Measurements from ENCODE around the gene RNF126. TPM values are rescaled to one million over a fixed set of nuclear protein-coding genes. Genes with fewer than 3 reads are reported as not detected.

The RNF126 gene
- polyA plus RNA-seq, 1 donor from 2014 or later: 33.7 TPM

DNA sequence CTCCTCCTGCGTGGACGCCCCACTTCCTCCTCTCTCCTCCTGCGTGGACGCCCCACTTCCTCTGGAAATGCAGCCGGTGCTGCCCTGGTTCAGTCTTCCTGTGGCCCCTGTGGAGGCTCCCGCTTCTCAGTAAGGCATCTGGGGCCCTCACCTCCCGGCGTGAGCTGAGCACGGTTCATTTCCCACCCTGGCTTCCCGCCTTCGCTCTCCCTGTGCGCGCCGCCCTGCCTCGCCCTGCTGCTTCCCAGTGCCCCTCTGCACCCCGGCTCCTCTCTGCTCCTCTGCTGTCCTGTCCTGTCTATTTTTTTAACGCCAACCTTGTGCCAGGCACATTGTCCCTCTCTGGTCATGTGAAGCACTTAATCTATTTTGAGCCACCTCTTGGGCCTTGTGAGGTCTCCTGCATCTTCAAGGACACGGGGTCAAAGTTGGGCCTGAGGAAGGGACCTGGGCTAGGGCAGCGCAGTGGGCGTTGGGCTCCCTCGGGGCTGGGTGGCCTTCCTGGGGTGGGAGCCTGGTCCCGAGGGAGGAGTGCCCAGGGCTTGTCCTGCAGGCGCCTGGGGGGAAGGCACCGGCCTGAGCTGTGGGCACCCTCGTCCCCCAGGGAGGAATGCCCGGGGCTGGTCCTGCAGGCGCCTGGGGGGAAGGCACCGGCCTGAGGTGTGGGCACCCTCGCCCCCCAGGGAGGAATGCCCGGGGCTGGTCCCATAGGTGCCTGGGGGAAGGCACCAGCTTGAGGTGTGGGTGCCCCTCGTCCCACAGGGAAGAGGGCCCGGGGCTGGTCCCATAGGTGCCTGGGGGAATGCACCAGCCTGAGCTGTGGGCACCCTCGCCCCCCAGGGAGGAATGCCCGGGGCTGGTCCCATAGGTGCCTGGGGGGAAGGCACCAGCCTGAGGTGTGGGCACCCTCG, 60.4 kb downstream of the RNF126 start:
- Histone ChIP-seq H3K36me3 (ENCODE audit: insufficient read depth, low read length) (no peaks in the 10 kb centered on the region), H3K9ac (ENCODE audit: low read length) (no peak overlapping the region), H2AFZ (ENCODE audit: low read depth, low read length) (no peak overlapping the region), H3K27me3 (ENCODE audit: insufficient read depth, low read depth, low read length) (no peaks in the 10 kb centered on the region), H3K27ac (ENCODE audit: low read length) (no peak overlapping the region), H4K20me1 (ENCODE audit: insufficient read depth) (no peaks in the 10 kb centered on the region), H3F3A (ENCODE audit: insufficient read depth, low read length, poor library complexity, severe bottlenecking) (no peaks in the 10 kb centered on the region), H3K4me3 (ENCODE audit: low read length) (no peak overlapping the region), H3K9me3 (ENCODE audit: low read length) (no peaks in the 10 kb centered on the region), H3K79me2 (replicated peaks; ENCODE audit: insufficient read depth, low read length) (no peaks in the 10 kb centered on the region), H3K4me2 (ENCODE audit: low read length) (no peak overlapping the region), H3K9me2 (ENCODE audit: insufficient read depth, low read length) (no peaks in the 10 kb centered on the region)
- TF ChIP-seq TAF1 (IDR thresholded peaks at IDR 0.05; ENCODE audit: low read depth): no peak

DNA sequence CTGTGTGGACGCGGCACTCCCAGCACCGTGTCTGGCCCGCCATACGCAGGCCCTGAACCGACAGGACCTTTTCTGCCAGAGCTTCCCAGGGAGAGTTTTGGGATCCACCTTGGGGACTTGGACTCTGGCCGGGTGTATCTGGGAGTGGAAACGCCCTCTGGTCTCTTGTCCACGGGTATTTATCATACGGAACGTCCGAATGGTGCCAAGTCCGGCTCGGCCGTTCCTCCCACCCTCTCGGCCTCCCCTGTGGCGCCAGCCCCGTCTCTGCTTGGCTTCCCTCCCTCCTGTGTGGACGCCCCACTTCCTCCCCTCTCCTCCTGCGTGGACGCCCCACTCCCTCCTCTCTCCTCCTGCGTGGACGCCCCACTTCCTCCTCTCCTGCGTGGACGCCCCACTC, 61.2 kb downstream of the RNF126 start:
- no peaks in the 10 kb centered on the region for H4K20me1 ChIP-seq (ENCODE audit: insufficient read depth)
- H2AFZ ChIP-seq (ENCODE audit: low read depth, low read length): no peak overlapping the region
- H3K9me2 ChIP-seq (ENCODE audit: insufficient read depth, low read length): no peaks in the 10 kb centered on the region
- H3K4me3 ChIP-seq (ENCODE audit: low read length): no peak overlapping the region
- H3K9ac ChIP-seq (ENCODE audit: low read length): no peak overlapping the region
- no peaks in the 10 kb centered on the region for H3K79me2 ChIP-seq (replicated peaks; ENCODE audit: insufficient read depth, low read length)
- no peak overlapping the region for H3K4me2 ChIP-seq (ENCODE audit: low read length)
- no peaks in the 10 kb centered on the region for H3F3A ChIP-seq (ENCODE audit: insufficient read depth, low read length, poor library complexity, severe bottlenecking)
- H3K9me3 ChIP-seq (ENCODE audit: low read length): no peaks in the 10 kb centered on the region
- no peak overlapping the region for H3K27ac ChIP-seq (ENCODE audit: low read length)
- H3K36me3 ChIP-seq (ENCODE audit: insufficient read depth, low read length): no peaks in the 10 kb centered on the region
- no peak for TF ChIP-seq MXI1 (conservative IDR thresholded peaks at IDR 0.05; ENCODE audit: poor library complexity, severe bottlenecking)
- TF ChIP-seq, protein P1, sequence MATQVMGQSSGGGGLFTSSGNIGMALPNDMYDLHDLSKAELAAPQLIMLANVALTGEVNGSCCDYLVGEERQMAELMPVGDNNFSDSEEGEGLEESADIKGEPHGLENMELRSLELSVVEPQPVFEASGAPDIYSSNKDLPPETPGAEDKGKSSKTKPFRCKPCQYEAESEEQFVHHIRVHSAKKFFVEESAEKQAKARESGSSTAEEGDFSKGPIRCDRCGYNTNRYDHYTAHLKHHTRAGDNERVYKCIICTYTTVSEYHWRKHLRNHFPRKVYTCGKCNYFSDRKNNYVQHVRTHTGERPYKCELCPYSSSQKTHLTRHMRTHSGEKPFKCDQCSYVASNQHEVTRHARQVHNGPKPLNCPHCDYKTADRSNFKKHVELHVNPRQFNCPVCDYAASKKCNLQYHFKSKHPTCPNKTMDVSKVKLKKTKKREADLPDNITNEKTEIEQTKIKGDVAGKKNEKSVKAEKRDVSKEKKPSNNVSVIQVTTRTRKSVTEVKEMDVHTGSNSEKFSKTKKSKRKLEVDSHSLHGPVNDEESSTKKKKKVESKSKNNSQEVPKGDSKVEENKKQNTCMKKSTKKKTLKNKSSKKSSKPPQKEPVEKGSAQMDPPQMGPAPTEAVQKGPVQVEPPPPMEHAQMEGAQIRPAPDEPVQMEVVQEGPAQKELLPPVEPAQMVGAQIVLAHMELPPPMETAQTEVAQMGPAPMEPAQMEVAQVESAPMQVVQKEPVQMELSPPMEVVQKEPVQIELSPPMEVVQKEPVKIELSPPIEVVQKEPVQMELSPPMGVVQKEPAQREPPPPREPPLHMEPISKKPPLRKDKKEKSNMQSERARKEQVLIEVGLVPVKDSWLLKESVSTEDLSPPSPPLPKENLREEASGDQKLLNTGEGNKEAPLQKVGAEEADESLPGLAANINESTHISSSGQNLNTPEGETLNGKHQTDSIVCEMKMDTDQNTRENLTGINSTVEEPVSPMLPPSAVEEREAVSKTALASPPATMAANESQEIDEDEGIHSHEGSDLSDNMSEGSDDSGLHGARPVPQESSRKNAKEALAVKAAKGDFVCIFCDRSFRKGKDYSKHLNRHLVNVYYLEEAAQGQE (IDR thresholded peaks at IDR 0.05; ENCODE audit: borderline replicate concordance): no peak
- TF ChIP-seq, protein P2, sequence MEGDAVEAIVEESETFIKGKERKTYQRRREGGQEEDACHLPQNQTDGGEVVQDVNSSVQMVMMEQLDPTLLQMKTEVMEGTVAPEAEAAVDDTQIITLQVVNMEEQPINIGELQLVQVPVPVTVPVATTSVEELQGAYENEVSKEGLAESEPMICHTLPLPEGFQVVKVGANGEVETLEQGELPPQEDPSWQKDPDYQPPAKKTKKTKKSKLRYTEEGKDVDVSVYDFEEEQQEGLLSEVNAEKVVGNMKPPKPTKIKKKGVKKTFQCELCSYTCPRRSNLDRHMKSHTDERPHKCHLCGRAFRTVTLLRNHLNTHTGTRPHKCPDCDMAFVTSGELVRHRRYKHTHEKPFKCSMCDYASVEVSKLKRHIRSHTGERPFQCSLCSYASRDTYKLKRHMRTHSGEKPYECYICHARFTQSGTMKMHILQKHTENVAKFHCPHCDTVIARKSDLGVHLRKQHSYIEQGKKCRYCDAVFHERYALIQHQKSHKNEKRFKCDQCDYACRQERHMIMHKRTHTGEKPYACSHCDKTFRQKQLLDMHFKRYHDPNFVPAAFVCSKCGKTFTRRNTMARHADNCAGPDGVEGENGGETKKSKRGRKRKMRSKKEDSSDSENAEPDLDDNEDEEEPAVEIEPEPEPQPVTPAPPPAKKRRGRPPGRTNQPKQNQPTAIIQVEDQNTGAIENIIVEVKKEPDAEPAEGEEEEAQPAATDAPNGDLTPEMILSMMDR (IDR thresholded peaks at IDR 0.05; ENCODE audit: poor library complexity, severe bottlenecking): no peak
- no peaks in the 10 kb centered on the region for H3K27me3 ChIP-seq (ENCODE audit: insufficient read depth, low read depth, low read length)

DNA sequence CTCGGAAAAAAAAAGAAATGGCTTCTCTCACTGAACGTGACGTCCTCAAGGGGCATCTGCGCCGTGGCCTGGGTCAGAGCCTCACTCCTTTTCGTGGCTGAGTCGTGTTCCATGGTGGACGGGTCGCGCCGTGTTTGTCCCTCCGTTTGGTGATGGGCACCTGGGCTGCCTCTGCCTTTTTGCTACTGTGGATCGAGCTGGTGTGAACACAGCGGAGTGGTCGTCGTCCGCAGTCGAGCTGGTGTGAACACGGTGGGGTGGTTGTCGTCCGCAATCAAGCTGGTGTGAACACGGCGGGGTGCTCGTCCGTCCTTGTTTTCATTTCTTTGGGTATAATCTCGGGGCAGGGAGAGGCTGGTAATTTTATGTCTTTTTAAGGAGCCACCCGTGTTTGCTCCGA, 61.7 kb downstream of the RNF126 start:
- TF ChIP-seq EZH2 (IDR thresholded peaks at IDR 0.05; ENCODE audit: borderline replicate concordance, insufficient read depth, low read length, poor library complexity, severe bottlenecking) (no peak), RAD21 (conservative IDR thresholded peaks at IDR 0.05) (no peak), SMC3 (conservative IDR thresholded peaks at IDR 0.05; ENCODE audit: poor library complexity) (no peak), TAF1 (IDR thresholded peaks at IDR 0.05; ENCODE audit: low read depth) (no peak), MXI1 (conservative IDR thresholded peaks at IDR 0.05; ENCODE audit: poor library complexity, severe bottlenecking) (no peak)
- H3K27ac ChIP-seq (ENCODE audit: low read length): no peak overlapping the region

More for the DNA sequence above, 61.7 kb downstream of the RNF126 start:
- no peaks in the 10 kb centered on the region for H3K9me2 ChIP-seq (ENCODE audit: insufficient read depth, low read length)
- no peak overlapping the region for H2AFZ ChIP-seq (ENCODE audit: low read depth, low read length)
- no peaks in the 10 kb centered on the region for H3F3A ChIP-seq (ENCODE audit: insufficient read depth, low read length, poor library complexity, severe bottlenecking)
- no peaks in the 10 kb centered on the region for H3K9me3 ChIP-seq (ENCODE audit: low read length)
- no peaks in the 10 kb centered on the region for H3K79me2 ChIP-seq (replicated peaks; ENCODE audit: insufficient read depth, low read length)
- H3K27me3 ChIP-seq (ENCODE audit: insufficient read depth, low read depth, low read length): no peaks in the 10 kb centered on the region
- no peak overlapping the region for H3K4me2 ChIP-seq (ENCODE audit: low read length)
- no peak overlapping the region for H3K9ac ChIP-seq (ENCODE audit: low read length)
- H3K4me3 ChIP-seq (ENCODE audit: low read length): no peak overlapping the region
- H4K20me1 ChIP-seq (ENCODE audit: insufficient read depth): no peaks in the 10 kb centered on the region
- no peaks in the 10 kb centered on the region for H3K36me3 ChIP-seq (ENCODE audit: insufficient read depth, low read length)

Other genes starting within 250 kb of the RNF126 start
- gene SHC2, start 202.2 kb downstream of the RNF126 start, polyA plus RNA-seq: 75.8 and 81.2 TPM in 2 replicates
- gene MADCAM1, start 166.7 kb downstream of the RNF126 start, polyA plus RNA-seq: 0.22 and 1.0 TPM in 2 replicates
- 79.6 and 83.2 TPM in 2 replicates for gene TPGS1, start 155.7 kb downstream of the RNF126 start, polyA plus RNA-seq
- 155 and 172 TPM in 2 replicates for gene CDC34, start 131.5 kb downstream of the RNF126 start, polyA plus RNA-seq
- 0.38 and 0.72 TPM in 2 replicates for gene GZMM, start 119.2 kb downstream of the RNF126 start, polyA plus RNA-seq
- 209 and 214 TPM in 2 replicates for gene BSG, start 90.6 kb downstream of the RNF126 start, polyA plus RNA-seq
- gene HCN2, start 73.3 kb downstream of the RNF126 start, polyA plus RNA-seq: 4.7 and 6.4 TPM in 2 replicates
- gene POLRMT, start 29.7 kb downstream of the RNF126 start, polyA plus RNA-seq: 28.3 TPM in 2 replicates
- gene FGF22, start 23.3 kb downstream of the RNF126 start, polyA plus RNA-seq: 0.48 TPM in 1 of 2 replicates, not detected in the other
- gene FSTL3, start 13.2 kb upstream of the RNF126 start, polyA plus RNA-seq: 3.1 and 6.6 TPM in 2 replicates
- gene PRSS57, start 32.2 kb upstream of the RNF126 start, polyA plus RNA-seq: not detected in 2 replicates
- gene PALM, start 45.7 kb upstream of the RNF126 start, polyA plus RNA-seq: 74.8 and 87.3 TPM in 2 replicates
- gene MISP, start 87.9 kb upstream of the RNF126 start, polyA plus RNA-seq: 0.24 and 0.98 TPM in 2 replicates
- 27.3 and 39.0 TPM in 2 replicates for gene PTBP1, start 134.2 kb upstream of the RNF126 start, polyA plus RNA-seq
- gene PLPPR3, start 158.7 kb upstream of the RNF126 start, polyA plus RNA-seq: 239 and 275 TPM in 2 replicates
- 1.0 and 1.1 TPM in 2 replicates for gene AZU1, start 164.6 kb upstream of the RNF126 start, polyA plus RNA-seq
- gene PRTN3, start 177.8 kb upstream of the RNF126 start, polyA plus RNA-seq: 0.54 TPM in 1 of 2 replicates, not detected in the other
- gene ELANE, start 189.1 kb upstream of the RNF126 start, polyA plus RNA-seq: not detected in 2 replicates
- 3.8 and 5.3 TPM in 2 replicates for gene CFD, start 196.4 kb upstream of the RNF126 start, polyA plus RNA-seq
- 13.3 and 17.0 TPM in 2 replicates for gene MED16, start 230.0 kb upstream of the RNF126 start, polyA plus RNA-seq
- not detected in 2 replicates for gene RNU6-9, start 230.3 kb upstream of the RNF126 start, polyA plus RNA-seq

Data from neural cell (in vitro differentiated cells).